ENCODE data around the gene RBCK1. TPM values are rescaled to one million over a fixed set of nuclear protein-coding genes. Genes with fewer than 3 reads are reported as not detected.

Gene RBCK1
- total and polyA plus RNA-seq, 9 of the 15 experiments (the other 6 are each of a cell fraction or from before 2014, with no cell fraction given): 5.9 to 59.3 (median 26.5) TPM

- TF ChIP-seq SFPQ (IDR thresholded peaks at IDR 0.05; ENCODE audit: low read depth, low read length) (no peak), HDAC3 (IDR thresholded peaks at IDR 0.05; ENCODE audit: borderline replicate concordance, partially characterized antibody) (peak; percentile 30), TFAP4 (CRISPR knock-in tag; IDR thresholded peaks at IDR 0.05; ENCODE audit: borderline replicate concordance) (0 out of 2 replicates have a peak, but pooled peaks have one; percentile 20), ZNF79 (CRISPR knock-in tag; IDR thresholded peaks at IDR 0.05; ENCODE audit: low read depth) (no peak), ZNF280B (CRISPR knock-in tag; IDR thresholded peaks at IDR 0.05) (no peak), EP300 (IDR thresholded peaks at IDR 0.05; ENCODE audit: low read length) (peak; percentile 75; the same call in 1 of the 2 replicates), ZNF785 (CRISPR knock-in tag; IDR thresholded peaks at IDR 0.05) (no peak), SNRNP70 (optimal IDR thresholded peaks at IDR 0.05; ENCODE audit: low read depth, low read length) (no peak), RREB1 (CRISPR knock-in tag; IDR thresholded peaks at IDR 0.05) (no peak), HMG20A (CRISPR knock-in tag; conservative IDR thresholded peaks at IDR 0.05) (no peak), ZNF133 (CRISPR knock-in tag; IDR thresholded peaks at IDR 0.05) (no peak), SNIP1 (IDR thresholded peaks at IDR 0.05; ENCODE audit: low read depth) (no peak), RFX1 (IDR thresholded peaks at IDR 0.05) (no peak), NFE2L1 (tag; IDR thresholded peaks at IDR 0.05; ENCODE audit: borderline replicate concordance, low read depth) (no peak), KLF13 (tag; IDR thresholded peaks at IDR 0.05; ENCODE audit: borderline replicate concordance, low read depth) (0 out of 2 replicates have a peak, but pooled peaks have one; percentile 23), ASH1L (IDR thresholded peaks at IDR 0.05; ENCODE audit: borderline replicate concordance, low read depth, partially characterized antibody) (no peak), POLR2B (IDR thresholded peaks at IDR 0.05; ENCODE audit: low read depth, partially characterized antibody) (no peak), HCFC1 (IDR thresholded peaks at IDR 0.05; ENCODE audit: low read depth, low read length) (no peak)
These were observed 32.7 kb upstream of the RBCK1 start (continued) for GRCh38 chr20:375265-375889.
